ENCODE measurements around the gene RNU6-1.

The RNU6-1 gene

GRCh38 chr15:67832897-67833709 lies 6.7 kb downstream of the RNU6-1 start:
- Histone ChIP-seq H3K27me3 (ENCODE audit: control insufficient read depth, insufficient read depth, low read length) (peaks cover 100% of the 10 kb centered on the region), H3K9me3 (ENCODE audit: control insufficient read depth, insufficient read depth, low read length) (no peaks in the 10 kb centered on the region), H3K9ac (ENCODE audit: low read depth, low read length) (no peak overlapping the region), H3K36me3 (ENCODE audit: control insufficient read depth, insufficient read depth, low read length) (no peaks in the 10 kb centered on the region), H3K27ac (ENCODE audit: low read depth, low read length) (no peak overlapping the region), H3K4me1 (ENCODE audit: control insufficient read depth, insufficient read depth, low read length) (peaks cover 40% of the 10 kb centered on the region), H3K4me3 (ENCODE audit: low read depth, low read length) (peak overlapping the region; percentile 57)

DNA sequence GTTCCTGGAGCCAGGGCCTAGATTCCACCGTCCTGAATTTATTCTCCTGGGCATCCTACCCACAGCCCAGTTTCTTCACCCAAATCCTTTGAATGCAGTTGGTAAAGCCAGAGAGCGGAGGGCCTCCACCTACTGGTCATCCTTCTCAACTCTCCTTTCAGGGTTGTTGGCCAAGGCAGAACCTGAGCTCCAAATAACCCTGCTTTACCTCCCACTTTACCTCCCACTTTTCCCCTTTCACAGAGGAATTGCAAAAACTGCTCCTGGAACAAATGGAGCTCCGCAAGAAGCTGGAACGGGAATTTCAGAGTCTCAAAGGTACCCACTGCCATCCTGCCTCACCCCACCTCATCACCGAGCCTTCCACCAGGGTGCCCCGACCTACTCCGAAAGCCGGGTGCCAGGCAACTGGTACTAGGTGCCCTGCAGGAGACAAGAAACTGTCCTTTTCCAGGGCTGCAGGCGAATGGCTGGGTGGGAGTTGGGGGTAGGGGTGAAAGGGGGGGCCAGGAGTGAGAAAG lies 7.8 kb downstream of the RNU6-1 start:
- no peak overlapping the region for H3K27ac ChIP-seq (ENCODE audit: low read depth, low read length)
- no peak overlapping the region for H3K4me3 ChIP-seq (ENCODE audit: low read depth, low read length)
- no peaks in the 10 kb centered on the region for H3K36me3 ChIP-seq (ENCODE audit: control insufficient read depth, insufficient read depth, low read length)
- H3K9me3 ChIP-seq (ENCODE audit: control insufficient read depth, insufficient read depth, low read length): no peaks in the 10 kb centered on the region
- H3K27me3 ChIP-seq (ENCODE audit: control insufficient read depth, insufficient read depth, low read length): peaks cover 100% of the 10 kb centered on the region
- no peak overlapping the region for H3K9ac ChIP-seq (ENCODE audit: low read depth, low read length)
- H3K4me1 ChIP-seq (ENCODE audit: control insufficient read depth, insufficient read depth, low read length): peaks cover 35% of the 10 kb centered on the region

DNA sequence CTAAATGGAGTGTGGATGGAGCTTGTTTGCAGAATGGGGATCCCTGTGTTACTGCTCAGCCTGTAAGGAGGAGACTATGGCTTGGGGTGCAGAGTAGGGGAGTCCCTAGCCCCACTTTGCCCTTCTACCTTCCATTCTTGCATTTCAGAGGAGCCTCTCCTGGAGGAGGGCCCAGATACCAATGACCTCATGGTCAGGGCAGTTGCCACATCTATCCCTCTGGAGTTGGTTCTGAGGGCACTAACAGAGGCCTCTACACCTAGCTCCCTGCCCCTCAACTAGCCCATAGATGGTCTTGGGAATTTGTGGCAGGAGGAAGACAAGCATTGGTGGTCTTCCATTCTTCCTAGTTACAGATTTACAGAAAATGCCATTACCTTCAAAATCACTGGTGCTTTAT lies 8.5 kb downstream of the RNU6-1 start:
- no peaks in the 10 kb centered on the region for H3K36me3 ChIP-seq (ENCODE audit: control insufficient read depth, insufficient read depth, low read length)
- H3K27me3 ChIP-seq (ENCODE audit: control insufficient read depth, insufficient read depth, low read length): peaks cover 100% of the 10 kb centered on the region
- H3K9ac ChIP-seq (ENCODE audit: low read depth, low read length): no peak overlapping the region
- no peak overlapping the region for H3K4me3 ChIP-seq (ENCODE audit: low read depth, low read length)
- no peak overlapping the region for H3K27ac ChIP-seq (ENCODE audit: low read depth, low read length)
- peaks cover 30% of the 10 kb centered on the region for H3K4me1 ChIP-seq (ENCODE audit: control insufficient read depth, insufficient read depth, low read length)
- H3K9me3 ChIP-seq (ENCODE audit: control insufficient read depth, insufficient read depth, low read length): no peaks in the 10 kb centered on the region

GRCh38 chr15:67829647-67830504 lies 10.0 kb downstream of the RNU6-1 start:
- 0 out of 2 replicates have a peak overlapping the region, but pooled peaks have one; percentile 1 for H3K4me3 ChIP-seq (ENCODE audit: low read depth, low read length)

DNA sequence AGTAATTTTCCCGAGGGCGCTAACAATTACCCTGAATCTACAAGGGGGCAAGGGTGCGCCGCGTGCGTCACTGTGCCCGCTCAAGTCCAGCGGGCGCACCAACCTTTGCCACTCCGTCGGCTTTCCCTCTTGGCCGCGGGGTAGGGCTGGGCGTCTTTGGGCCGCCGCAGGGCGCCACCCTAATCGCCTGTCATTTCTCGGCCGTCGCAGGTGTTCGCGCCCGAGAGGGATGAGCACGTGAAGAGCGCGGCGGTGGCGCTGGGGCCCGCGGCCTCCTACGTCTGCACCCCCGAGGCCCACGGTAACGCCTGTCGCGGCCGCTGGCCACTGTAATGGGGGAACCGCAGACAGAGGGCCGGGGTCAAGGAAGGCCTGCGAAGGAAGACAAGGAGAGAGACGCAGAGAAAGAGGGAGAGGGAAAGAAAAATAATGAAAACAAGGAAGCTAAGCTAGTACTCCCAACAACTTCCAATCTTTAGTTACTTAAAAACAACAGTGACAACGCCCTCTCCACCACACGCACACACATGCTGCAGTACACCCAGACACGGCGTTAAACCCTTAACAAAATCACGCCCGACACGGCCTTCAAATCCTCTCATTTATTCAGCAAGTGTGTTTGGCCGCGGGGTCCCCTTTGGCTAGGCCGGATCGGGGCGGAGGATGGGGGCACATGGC lies 10.7 kb downstream of the RNU6-1 start:
- peaks cover 46% of the 10 kb centered on the region for H3K4me1 ChIP-seq (ENCODE audit: control insufficient read depth, insufficient read depth, low read length)
- no peaks in the 10 kb centered on the region for H3K9me3 ChIP-seq (ENCODE audit: control insufficient read depth, insufficient read depth, low read length)
- H3K36me3 ChIP-seq (ENCODE audit: control insufficient read depth, insufficient read depth, low read length): no peaks in the 10 kb centered on the region
- no peak overlapping the region for H3K9ac ChIP-seq (ENCODE audit: low read depth, low read length)
- H3K4me3 ChIP-seq (ENCODE audit: low read depth, low read length): peak overlapping the region; percentile 21; the same call in 1 of the 2 replicates
- H3K27ac ChIP-seq (ENCODE audit: low read depth, low read length): no peak overlapping the region
- peaks cover 100% of the 10 kb centered on the region for H3K27me3 ChIP-seq (ENCODE audit: control insufficient read depth, insufficient read depth, low read length)

More at GRCh38 chr15:67829647-67830504, 10.0 kb downstream of the RNU6-1 start:
- Histone ChIP-seq H3K9ac (ENCODE audit: low read depth, low read length) (no peak overlapping the region), H3K4me1 (ENCODE audit: control insufficient read depth, insufficient read depth, low read length) (peaks cover 39% of the 10 kb centered on the region), H3K27me3 (ENCODE audit: control insufficient read depth, insufficient read depth, low read length) (peaks cover 100% of the 10 kb centered on the region), H3K9me3 (ENCODE audit: control insufficient read depth, insufficient read depth, low read length) (no peaks in the 10 kb centered on the region), H3K27ac (ENCODE audit: low read depth, low read length) (no peak overlapping the region), H3K36me3 (ENCODE audit: control insufficient read depth, insufficient read depth, low read length) (no peaks in the 10 kb centered on the region)

DNA sequence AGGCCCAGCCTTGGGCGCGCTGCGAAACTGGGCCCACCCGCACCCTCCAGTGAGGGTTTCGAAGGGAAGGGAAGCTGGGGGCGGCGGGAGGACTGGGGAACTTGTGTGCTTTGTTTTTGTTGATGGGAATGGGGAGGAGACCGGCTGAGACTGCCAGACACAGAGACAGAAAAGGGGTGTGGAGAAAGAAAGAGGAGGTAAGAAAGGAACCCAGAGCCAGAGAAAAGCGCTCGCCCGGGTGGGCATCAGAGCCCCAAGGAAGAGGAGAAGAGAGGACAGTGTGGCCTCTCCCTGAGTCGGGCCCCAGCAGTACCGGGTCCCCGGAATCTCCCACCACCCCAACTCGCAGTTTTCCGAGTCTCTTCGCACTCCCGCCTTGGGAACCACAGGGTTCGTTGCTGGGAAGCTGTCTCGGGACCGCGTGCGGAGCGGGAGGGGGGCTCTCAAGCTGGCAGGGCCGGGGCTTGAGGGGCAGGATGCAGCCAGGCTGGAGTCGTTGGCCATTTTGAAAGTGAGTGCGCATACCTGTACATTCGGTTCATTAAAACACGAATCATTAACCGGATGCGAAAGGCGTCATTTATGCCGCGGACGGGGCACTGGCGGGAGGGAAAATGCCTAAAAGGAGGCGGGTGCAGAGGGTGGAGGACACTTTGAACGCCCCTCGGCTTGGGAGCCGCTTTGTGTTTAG lies 11.4 kb downstream of the RNU6-1 start:
- Histone ChIP-seq H3K27ac (ENCODE audit: low read depth, low read length) (no peak overlapping the region), H3K27me3 (ENCODE audit: control insufficient read depth, insufficient read depth, low read length) (peaks cover 100% of the 10 kb centered on the region), H3K4me3 (ENCODE audit: low read depth, low read length) (peak overlapping the region; percentile 21; the same call in 1 of the 2 replicates), H3K9me3 (ENCODE audit: control insufficient read depth, insufficient read depth, low read length) (no peaks in the 10 kb centered on the region), H3K4me1 (ENCODE audit: control insufficient read depth, insufficient read depth, low read length) (peaks cover 47% of the 10 kb centered on the region), H3K9ac (ENCODE audit: low read depth, low read length) (no peak overlapping the region), H3K36me3 (ENCODE audit: control insufficient read depth, insufficient read depth, low read length) (no peaks in the 10 kb centered on the region)

DNA sequence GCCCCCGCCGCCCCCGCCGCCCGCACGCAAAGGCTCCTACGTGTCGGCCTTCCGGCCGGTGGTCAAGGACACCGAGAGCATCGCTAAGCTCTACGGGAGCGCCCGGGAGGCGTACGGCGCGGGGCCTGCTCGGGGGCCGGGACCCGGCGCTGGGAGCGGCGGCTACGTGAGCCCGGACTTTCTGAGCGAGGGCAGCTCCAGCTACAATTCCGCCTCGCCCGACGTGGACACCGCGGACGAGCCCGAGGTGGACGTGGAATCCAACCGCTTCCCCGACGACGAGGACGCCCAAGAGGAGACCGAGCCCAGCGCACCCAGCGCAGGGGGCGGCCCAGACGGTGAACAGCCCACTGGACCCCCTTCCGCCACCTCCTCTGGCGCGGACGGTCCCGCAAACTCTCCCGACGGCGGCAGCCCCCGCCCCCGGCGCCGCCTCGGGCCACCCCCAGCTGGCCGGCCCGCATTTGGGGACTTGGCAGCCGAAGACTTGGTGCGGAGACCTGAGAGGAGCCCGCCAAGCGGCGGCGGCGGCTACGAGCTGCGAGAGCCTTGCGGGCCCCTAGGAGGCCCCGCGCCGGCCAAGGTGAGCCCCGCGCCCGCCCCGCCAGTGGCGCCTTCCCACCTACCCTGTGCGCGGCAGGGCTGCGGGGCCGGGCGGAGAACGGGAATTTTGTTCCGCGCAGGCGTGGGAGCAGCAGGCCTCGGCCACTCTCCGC lies 12.1 kb downstream of the RNU6-1 start:
- H3K4me1 ChIP-seq (ENCODE audit: control insufficient read depth, insufficient read depth, low read length): peaks cover 42% of the 10 kb centered on the region
- H3K36me3 ChIP-seq (ENCODE audit: control insufficient read depth, insufficient read depth, low read length): no peaks in the 10 kb centered on the region
- H3K27ac ChIP-seq (ENCODE audit: low read depth, low read length): no peak overlapping the region
- no peaks in the 10 kb centered on the region for H3K9me3 ChIP-seq (ENCODE audit: control insufficient read depth, insufficient read depth, low read length)
- peaks cover 100% of the 10 kb centered on the region for H3K27me3 ChIP-seq (ENCODE audit: control insufficient read depth, insufficient read depth, low read length)
- no peak overlapping the region for H3K4me3 ChIP-seq (ENCODE audit: low read depth, low read length)
- H3K9ac ChIP-seq (ENCODE audit: low read depth, low read length): no peak overlapping the region

- H3K4me1 ChIP-seq (ENCODE audit: control insufficient read depth, insufficient read depth, low read length): peaks cover 40% of the 10 kb centered on the region
- no peaks in the 10 kb centered on the region for H3K36me3 ChIP-seq (ENCODE audit: control insufficient read depth, insufficient read depth, low read length)
- H3K9ac ChIP-seq (ENCODE audit: low read depth, low read length): no peak overlapping the region
- no peak overlapping the region for H3K4me3 ChIP-seq (ENCODE audit: low read depth, low read length)
- H3K27ac ChIP-seq (ENCODE audit: low read depth, low read length): no peak overlapping the region
- peaks cover 100% of the 10 kb centered on the region for H3K27me3 ChIP-seq (ENCODE audit: control insufficient read depth, insufficient read depth, low read length)
- H3K9me3 ChIP-seq (ENCODE audit: control insufficient read depth, insufficient read depth, low read length): no peaks in the 10 kb centered on the region
Measured at GRCh38 chr15:67826717-67827561, 12.9 kb downstream of the RNU6-1 start.

- peak overlapping the region; percentile 40; the same call in 1 of the 2 replicates for H3K4me3 ChIP-seq (ENCODE audit: low read depth, low read length)
- H3K27me3 ChIP-seq (ENCODE audit: control insufficient read depth, insufficient read depth, low read length): peaks cover 100% of the 10 kb centered on the region
- no peaks in the 10 kb centered on the region for H3K9me3 ChIP-seq (ENCODE audit: control insufficient read depth, insufficient read depth, low read length)
- H3K9ac ChIP-seq (ENCODE audit: low read depth, low read length): no peak overlapping the region
- H3K36me3 ChIP-seq (ENCODE audit: control insufficient read depth, insufficient read depth, low read length): no peaks in the 10 kb centered on the region
- H3K27ac ChIP-seq (ENCODE audit: low read depth, low read length): no peak overlapping the region
- peaks cover 48% of the 10 kb centered on the region for H3K4me1 ChIP-seq (ENCODE audit: control insufficient read depth, insufficient read depth, low read length)
Measured at GRCh38 chr15:67825881-67826716, 13.7 kb downstream of the RNU6-1 start.
